Stimulated activated CD4-positive, alpha-beta T cell treated with anti-CD3 and anti-CD28 coated beads, TNF-alpha, amount 100 ng/mL, for 24 hours (primary cell): ENCODE measurements around the gene TRABD.
"Not testable (repeated sequence)": the region's sequence is repeated elsewhere in the genome, so short reads cannot be mapped to it uniquely, and the experiment has no call there.

ENCODE experiments used
- DNase-seq, 3 experiments: peaks; one replicate each; pipeline ENCODE4 v3.0.0-alpha.2; 2020; ENCODE audit warnings: low read depth in 3 of 3

The TRABD gene

DNA sequence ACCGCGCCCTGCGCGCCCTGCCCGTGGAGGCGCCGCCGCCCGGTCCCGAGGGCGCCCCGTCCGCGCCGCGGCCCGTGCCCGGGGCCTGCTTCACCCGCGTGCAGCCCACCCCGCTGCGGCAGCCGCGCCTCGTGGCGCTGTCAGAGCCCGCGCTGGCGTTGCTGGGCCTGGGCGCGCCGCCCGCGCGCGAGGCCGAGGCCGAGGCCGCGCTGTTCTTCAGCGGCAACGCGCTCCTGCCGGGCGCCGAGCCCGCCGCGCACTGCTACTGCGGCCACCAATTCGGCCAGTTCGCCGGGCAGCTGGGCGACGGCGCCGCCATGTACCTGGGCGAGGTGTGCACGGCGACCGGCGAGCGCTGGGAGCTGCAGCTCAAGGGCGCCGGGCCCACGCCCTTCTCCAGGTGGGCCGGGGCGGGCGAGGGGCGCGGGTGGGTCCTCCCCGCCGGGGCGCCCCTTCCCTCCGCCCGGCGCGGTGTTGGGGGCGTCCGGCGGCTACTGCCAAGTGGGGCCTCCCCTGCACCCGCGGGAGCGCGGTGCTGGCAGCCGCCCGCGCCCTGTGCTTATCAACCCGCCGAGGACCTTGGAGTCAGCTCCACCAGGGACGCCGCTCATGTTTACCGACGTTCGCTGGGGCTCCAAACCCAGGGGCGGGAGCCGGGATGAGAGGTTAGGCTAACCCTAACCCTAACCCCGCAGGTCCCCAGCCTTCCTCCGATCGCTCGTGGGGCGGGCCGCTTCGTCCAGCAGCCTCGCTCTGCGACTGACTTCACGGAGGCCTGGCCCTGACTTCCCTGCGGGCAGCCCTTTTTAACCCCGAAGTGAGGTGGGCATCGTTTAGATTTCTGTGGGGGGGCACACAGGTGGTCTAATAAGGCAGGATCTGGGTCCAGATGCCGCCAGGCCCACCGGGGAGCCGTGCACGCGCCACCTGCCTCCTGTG, 15.7 kb downstream of the TRABD start:
- DNase-seq = no peak

DNA sequence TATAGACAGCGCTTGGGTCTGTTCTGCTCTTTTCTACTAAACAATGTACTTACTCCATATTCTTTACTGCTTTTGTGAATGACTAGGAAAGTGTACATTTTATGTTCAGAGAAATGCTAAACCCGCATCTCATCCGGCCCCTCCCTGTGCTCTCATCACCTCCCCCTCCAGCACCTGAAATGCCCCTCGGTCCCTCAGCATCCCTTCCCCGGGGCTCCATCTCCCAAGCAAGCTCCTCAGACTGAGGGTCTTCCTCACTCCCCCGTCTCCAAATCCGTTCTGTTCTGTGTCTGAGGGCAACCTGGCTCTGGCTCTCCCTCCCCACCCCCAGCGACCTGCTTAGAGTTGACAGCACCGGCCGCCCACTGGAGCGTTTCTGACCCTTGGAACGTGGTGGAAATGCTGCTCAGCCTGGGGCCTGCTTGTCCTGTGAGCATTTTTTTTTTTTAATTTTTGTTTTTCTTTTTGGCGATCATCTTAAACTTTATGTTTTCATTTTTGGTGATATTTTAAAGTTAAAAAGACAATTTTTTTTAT, 16.5 kb downstream of the TRABD start:
- no peak for DNase-seq

DNA sequence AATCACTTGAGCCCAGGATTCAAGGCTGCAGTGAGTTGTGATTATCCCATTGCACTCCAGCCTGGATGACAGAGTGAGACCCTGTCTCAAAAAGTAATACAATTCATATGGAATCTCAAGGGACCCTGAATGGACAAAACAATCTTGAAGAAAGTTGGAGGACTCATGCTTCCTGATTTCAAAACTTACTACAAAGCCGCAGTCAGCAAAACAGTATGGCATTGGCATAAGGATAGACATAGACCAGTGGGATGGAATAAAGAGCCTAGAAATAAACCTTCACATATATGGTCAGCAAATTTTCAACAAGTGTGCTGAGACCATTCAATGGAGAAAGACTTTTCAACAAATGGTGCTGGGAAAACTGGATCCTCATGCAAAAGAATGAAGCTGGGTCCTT, 17.6 kb downstream of the TRABD start:
- DNase-seq = no peak

DNA sequence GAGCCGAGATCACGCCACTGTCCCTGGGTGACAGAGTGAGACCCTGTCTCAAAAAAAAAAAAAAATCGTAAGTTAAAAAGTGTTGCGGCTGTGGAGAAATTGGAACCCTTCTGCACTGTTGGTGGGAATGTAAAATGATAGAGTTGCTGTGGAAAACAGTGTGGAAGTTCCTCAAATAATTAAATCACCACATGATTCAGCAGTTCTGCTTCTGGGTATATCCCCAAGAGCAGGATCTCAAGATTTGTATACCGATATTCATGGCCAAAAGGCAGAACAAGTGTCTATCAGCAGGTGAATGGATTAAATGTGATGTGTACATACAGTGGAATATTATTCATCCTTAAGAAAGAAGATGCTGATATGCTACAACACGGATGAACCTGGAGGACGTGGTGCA, 18.9 kb downstream of the TRABD start:
- DNase-seq = no peak

DNA sequence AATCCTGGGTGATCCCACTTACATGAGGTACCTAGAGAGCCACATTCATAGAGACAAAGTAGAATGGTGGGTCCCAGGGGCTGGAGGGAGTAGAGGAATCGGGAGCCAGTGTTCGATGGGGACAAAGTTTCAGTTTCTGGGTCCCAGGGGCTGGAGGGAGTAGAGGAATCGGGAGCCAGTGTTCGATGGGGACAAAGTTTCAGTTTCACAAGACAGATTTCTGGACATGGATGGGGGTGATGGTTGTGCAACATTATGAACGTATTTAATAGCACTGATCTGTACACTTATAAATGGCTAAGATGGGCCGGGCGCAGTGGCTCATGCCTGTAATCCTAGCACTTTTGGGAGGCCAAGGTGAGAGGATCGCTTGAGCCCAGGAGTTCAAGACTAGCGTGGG, 19.3 kb downstream of the TRABD start:
- DNase-seq = not testable (repeated sequence)

DNA sequence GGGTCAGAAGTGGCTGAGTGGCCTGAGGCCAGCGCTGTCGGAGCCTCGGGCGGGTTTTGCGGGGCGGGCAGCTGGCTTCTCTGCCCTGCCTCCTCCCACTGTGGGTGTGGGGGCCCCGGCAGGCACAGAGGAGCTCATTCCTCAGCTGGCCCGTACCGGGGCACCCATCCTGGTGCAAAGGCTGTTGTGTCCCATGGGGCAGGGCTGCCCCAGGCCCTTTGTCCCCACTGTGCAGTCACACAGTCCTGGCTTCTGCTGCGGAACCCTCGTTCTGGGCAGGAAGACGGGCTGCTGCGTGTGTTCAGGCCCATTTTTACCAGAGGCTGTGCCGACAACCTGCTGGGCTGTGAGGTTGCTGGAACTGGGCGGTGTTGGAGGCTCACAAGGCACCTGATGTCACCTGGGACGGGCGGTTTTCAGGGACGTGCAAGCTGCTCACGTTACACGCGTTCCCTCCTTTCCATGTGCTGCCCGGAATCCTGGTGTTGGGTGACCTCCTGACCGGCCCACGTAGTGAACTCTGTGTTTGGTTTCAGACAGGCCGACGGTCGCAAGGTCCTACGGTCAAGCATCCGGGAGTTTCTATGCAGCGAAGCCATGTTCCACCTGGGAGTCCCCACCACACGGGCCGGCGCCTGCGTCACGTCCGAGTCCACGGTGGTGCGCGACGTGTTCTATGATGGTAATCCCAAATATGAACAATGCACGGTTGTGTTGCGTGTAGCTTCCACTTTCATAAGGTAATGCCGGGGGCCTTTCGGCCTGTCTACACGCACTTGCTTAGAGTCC, 20.3 kb downstream of the TRABD start:
- DNase-seq = no peak

DNA sequence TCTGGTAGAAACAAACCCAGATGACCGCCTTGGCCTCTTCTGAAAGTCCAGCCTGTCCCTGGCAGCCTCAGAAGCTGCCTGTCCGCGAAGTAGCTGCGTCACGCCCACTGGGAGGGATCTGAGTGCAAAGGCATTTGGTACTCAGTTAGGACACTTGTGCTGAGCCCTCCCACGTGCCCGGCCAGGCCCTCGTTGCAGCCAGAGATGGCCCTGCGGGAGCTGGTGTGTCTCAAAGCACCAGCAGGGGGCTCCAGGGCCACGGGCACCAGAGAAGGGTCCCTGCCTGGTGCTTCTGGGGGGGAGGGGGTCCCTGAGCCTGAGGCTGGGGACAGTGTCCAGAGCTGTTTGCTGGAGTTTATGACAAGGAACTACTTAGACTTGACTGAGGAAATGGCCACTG, 20.9 kb downstream of the TRABD start:
- no peak for DNase-seq

DNA sequence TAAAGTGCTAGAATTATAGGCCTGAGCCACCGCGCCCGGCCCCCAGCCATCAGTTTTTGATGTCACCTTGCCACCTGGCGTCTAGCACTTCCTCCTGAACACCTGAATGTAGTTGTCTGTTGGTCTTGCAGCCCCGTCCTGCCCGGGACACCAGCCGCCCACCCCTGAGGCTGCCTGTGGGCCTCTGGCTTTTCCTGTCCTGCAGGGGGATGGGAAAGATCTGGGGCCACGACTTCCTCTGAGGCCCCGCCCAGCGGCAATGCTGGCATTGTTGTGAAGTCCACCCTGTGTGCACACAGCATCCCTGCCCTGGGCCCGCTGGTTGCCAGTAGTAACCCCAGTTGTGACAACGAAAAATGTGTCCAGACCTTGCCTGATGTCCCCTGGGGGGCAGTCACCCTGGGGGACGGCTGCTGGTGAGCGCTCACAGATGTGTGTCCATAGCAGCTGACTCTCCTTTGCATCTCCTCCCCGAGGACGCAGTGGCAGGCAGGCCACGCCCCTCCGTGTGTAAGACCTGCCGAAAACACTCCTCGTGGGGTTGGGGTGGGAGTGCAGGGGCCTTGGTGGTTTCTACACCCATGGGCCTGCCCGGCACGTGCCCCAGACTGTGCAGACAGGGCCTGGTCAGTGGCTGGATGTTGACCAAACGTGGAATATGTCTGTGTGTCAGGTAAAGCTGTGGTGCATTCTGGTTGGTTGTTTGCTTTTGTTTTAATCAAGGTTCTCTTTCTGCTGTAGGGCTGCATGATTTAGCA, 21.8 kb downstream of the TRABD start:
- no peak for DNase-seq

DNA sequence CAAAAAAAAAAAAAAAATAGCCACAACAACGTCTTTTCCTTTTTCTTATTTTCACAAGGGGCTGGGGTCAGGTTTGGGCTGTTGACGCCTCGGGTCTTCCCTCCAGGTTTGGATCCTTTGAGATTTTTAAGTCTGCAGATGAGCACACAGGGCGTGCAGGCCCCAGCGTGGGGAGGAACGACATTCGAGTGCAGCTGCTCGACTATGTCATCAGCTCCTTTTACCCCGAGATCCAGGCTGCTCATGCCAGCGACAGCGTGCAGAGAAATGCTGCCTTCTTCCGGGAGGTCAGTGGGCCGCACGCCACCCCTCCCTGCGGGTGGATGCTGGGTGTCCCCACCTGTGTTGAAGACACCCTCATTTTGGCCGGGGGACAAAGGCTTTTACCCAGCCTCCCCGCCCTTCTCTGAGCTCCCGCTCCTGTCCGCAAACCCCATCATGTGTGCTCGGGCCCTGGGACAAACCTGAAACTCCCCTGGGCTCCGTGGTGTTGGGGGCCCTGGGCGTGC, 22.8 kb downstream of the TRABD start:
- DNase-seq = no peak

DNA sequence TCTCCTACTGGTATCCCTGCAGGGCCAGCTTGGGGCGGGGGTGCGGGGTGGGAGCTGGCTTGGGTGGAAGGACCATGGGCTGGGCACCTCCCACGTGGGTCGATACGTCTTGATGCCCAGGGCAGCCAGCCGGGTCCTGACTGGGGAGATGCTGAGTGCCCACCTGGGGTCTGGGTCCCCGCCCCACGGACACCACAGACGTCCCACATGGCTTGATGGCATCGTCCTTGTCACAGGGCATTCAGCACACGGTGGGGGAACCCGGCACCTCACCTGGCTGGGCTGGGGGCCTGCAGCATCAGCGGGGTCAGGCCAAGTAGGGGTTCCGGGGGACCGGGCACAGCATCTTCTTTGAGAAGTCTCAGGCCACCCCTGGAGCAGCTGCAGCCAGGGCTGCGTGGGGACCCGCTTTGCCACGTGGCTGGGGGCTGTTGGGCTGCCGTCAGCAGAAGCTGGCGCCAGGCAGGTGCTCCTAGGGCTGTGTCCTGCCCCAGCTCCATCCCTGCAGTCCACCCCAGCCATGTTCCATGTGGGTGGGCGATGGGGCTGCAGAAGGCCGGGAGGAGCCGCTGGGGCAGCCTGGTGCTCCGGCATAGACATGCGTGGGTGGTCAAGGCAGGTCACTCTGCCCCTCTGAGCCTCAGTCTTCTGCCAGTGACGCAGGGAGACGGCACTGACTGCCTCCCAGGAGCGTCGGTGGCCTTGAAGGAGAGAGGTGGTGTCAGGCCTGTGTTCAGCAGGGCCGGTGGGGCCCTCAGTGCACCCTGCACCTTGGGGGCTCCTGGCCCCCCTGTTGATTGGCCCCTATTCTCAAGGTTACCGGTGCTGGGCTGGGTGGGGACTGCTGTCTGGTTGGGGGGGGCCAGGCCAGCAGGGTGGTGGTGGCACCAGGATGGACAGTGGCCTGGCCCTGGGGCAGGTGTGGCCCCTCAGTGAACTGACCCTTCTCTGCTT, 23.5 kb downstream of the TRABD start:
- DNase-seq = no peak

DNA sequence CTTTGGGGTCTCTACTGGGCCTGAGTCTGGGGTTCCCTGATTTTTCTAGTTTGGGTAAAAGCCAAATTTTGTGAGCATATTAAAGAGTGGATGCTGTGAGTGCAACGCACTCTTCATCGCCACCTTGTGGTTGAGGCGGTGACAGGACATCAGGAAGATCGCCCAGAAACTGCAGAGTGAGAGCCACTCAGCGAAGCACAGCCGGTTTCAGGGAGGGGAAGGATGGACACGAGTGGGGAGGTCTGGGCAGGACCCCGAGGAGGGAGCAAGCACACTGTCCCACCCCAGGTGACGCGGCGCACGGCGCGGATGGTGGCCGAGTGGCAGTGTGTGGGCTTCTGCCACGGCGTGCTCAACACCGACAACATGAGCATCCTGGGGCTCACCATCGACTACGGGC, 24.2 kb downstream of the TRABD start:
- DNase-seq = peak; percentile 42 to 63 (median 53)

DNA sequence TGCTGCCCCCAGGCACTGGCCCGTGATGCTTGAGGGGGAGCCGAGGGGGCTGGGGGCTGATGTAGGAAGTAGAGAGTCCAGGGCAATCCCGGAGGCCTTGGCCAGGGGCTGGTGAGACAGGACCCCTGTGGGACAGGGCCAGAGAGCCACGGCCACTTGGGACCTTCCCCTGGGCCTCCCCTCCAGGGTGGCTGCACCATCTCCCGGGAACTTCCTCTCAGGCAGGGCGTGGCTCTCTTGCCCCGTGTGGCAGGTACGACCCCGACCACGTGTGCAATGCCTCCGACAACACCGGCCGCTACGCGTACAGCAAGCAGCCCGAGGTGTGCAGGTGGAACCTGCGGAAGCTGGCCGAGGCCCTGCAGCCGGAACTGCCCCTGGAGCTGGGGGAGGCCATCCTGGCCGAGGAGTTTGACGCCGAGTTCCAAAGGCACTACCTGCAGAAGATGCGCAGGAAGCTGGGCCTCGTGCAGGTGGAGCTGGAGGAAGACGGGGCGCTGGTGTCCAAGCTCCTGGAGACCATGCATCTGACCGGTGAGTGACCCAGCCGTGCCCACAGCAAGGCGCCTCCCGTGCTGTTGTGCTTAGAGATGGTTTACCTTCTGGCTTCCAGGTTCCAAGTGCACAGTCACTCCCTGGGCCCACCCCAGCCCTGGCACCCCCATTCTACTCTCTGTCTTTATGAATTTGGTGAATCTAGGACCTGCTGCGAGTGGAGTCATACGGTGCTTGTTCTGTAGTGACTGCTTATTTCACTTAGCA, 24.8 kb downstream of the TRABD start:
- DNase-seq = no peak

DNA sequence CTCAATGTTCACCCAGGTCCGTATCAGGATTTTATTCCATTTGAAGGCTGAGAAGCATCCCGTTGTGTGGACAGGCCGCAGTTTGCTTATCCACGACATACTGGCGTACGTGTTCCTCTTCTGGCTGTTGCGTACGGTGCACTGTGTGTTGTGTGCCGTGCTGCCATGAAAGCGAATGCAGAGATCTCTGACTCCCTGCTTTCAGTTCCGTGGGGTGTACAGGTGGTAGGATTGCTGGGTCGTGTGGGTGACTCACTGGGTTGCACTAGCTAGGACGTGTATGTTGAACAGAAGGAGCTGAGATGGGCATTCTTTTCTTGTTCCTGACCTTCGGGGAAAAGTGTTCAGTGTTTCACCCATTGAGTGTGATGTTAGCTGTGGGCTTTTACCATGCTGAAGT, 25.4 kb downstream of the TRABD start:
- DNase-seq = no peak

DNA sequence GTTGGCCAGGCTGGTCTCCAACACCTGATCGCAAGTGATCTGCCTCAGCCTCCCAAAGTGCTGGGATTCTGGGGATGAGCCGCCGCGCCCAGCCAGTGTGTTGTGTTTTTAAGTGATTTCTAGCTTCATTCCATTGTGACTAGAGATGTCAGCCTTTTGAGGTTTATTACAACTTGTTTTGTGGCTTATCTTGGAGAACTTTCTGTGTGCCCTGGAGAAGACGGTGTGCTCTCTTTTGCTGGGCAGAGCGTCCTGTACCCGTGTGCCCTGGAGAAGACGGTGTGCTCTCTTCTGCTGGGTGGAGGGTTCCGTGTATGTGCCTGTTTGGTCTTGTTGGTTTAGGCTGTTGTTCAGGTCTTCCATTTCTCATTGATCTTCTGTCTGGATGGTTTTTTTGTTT, 27.6 kb downstream of the TRABD start:
- no peak for DNase-seq

DNA sequence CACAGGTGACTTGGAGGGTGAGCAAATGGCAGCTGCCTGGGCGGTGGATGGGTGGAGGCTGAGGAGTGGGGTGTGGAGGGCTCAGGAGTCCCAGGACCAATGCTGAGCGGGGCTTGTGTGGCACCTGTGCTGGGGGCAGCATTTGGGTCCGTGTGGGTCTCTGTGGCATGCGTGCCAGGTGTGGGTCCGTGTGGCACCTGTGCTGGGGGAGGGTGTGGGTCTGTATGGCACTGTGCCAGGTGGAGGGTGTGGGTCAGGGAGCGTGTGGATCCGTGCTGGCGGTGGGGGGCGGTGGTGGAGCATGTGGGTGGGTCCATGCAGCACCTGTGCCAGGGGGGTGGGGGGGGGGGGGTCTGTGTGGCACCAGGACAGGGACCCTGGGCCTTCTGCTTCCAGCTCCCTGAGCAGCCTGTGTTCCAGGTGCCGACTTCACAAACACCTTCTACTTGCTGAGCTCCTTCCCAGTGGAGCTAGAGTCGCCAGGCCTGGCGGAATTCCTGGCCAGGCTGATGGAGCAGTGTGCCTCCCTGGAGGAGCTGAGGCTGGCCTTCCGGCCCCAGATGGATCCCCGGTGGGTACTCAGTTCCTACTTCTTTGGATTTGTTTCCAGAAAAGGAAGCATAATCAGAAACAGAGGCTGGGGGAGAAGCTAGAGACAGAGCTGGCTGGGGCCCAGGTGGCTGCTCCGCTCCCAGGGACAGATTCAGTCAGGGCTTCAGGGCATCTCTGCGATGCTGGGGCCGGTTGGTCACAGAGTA, 29.8 kb downstream of the TRABD start:
- no peak for DNase-seq

DNA sequence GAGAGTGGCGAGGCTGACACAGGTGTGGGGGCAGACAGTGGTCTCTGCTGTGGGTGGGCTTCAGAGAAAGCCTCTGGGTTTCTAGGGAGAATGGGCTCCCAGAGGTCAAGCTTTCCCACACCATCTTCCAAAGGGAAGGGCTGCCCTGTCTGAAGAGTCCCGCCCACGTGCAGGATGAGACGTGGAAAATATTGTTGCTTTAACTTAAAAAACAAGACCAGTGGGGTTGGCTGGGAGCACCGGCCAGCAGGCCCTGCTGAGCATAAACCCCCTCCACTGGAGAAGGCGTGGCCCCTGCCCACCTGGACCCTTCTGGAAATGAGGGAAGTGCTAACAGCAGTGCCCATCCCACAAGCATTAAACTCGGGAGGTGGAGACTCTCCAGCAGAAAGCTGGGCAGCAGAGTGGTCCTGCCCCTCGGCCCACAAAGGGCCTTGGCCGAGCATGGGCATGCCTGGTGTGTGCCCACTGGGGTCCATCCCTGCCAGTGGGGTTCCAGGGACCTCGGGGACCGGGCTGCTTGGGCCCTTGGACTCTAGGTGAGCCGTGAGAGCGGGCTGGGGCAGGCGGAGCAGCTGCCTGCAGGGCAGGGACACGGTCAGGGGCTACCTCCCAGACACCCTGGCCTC, 30.5 kb downstream of the TRABD start:
- no peak for DNase-seq

DNA sequence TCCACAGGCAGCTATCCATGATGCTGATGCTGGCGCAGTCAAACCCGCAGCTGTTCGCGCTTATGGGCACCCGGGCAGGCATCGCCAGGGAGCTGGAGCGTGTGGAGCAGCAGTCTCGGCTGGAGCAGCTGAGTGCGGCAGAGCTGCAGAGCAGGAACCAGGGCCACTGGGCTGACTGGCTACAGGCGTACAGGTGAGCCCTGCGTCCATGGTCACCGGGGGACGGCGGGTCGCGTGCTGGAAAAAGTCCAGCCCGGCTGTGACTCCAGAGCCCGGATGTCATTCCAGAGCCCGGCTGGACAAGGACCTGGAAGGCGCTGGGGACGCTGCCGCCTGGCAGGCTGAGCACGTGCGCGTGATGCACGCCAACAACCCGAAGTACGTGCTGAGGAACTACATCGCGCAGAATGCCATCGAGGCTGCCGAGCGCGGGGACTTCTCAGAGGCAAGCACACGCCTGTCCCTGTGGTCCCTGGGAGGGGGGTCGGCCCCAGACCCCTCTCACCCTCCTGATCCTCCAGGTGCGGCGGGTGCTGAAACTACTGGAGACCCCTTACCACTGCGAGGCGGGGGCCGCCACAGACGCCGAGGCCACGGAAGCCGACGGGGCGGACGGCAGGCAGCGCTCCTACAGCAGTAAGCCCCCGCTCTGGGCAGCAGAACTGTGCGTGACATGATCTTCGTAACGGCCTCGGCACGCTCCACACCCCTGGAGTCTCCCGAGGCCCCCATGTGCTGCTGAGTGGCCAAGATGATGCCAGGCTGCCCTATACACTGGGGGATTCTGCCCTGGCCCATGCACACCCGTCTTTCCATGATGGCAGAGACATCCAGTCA, 31.2 kb downstream of the TRABD start:
- no peak for DNase-seq
